Measurements from ENCODE around the gene FAM111A. TPM values are rescaled to one million over a fixed set of nuclear protein-coding genes. Genes with fewer than 3 reads are reported as not detected.
"Not testable (repeated sequence)": the region's sequence is repeated elsewhere in the genome, so short reads cannot be mapped to it uniquely, and the experiment has no call there.

Gene FAM111A
- total and polyA plus RNA-seq, 12 donors, result 13.5 to 92.5 (median 31.4) TPM

- no peaks in the 10 kb centered on the region for H3K4me1 ChIP-seq (replicated peaks in 1 of 2)
- 13 to 19% (median 14%) methylated on average over 10 to 20 of the region's 20 CpGs for WGBS, 4 donors
- TF ChIP-seq CTCF (IDR thresholded peaks at IDR 0.05) (peak; percentile 89 to 97 (median 96)), POLR2A (IDR thresholded peaks at IDR 0.05) (no peak)
- no peak overlapping the region for H3K27ac ChIP-seq
- H3K9me3 ChIP-seq (replicated peaks in 1 of 3), result no peaks in the 10 kb centered on the region
- intact Hi-C loops (cut with DNase I), result loop anchor here in 1 of 2 donors (5.0 to 10.0 kb wide), 2 partner anchors 39 to 481 kb away; no protein-coding TSS in a partner anchor
- H3K4me3 ChIP-seq, result peak overlapping the region in 1 of 4 donors; percentile 8
- peaks cover 0 to 8% of the 10 kb centered on the region in 2 donors for H3K36me3 ChIP-seq (replicated peaks in 1 of 2)
- peak; percentile 78 to 92 (median 87) for DNase-seq
- no peaks in the 10 kb centered on the region for H3K27me3 ChIP-seq
These were observed 6.8 kb upstream of the FAM111A start for GRCh38 chr11:59135648-59136461.

GRCh38 chr11:59136551-59136950 is 6.1 kb upstream of the FAM111A start:
- not testable (repeated sequence) for H3K27ac ChIP-seq; DNase-seq; H3K4me1 ChIP-seq (replicated peaks in 1 of 2); H3K36me3 ChIP-seq (replicated peaks in 1 of 2); H3K9me3 ChIP-seq (replicated peaks in 1 of 3); H3K27me3 ChIP-seq
- intact Hi-C loops (cut with DNase I), result loop anchor here in 1 of 2 donors (5.0 to 10.0 kb wide), 2 partner anchors 39 to 482 kb away; no protein-coding TSS in a partner anchor
- WGBS, 4 donors, result 30 to 69% (median 49%) methylated on average over 6 of the region's 6 CpGs
- H3K4me3 ChIP-seq, result peak overlapping the region in 1 of 4 donors; percentile 8

GRCh38 chr11:59137190-59137589 is 5.5 kb upstream of the FAM111A start:
- intact Hi-C loops (cut with DNase I), result loop anchor here in 1 of 2 donors (5.0 to 10.0 kb wide), 2 partner anchors 40 to 482 kb away; no protein-coding TSS in a partner anchor
- Histone ChIP-seq H3K27me3 (no peaks in the 10 kb centered on the region), H3K9me3 (replicated peaks in 1 of 3) (no peaks in the 10 kb centered on the region), H3K27ac (no peak overlapping the region), H3K4me3 (no peak overlapping the region), H3K36me3 (replicated peaks in 1 of 2) (peaks cover 0 to 5% of the 10 kb centered on the region in 2 donors), H3K4me1 (replicated peaks in 1 of 2) (peaks cover 0 to 8% of the 10 kb centered on the region in 2 donors)
- DNase-seq, result no peak
- WGBS, 4 donors, result 93 to 100% (median 95%) methylated on average over 17 of the region's 17 CpGs
- TF ChIP-seq CTCF (IDR thresholded peaks at IDR 0.05) (no peak), POLR2A (IDR thresholded peaks at IDR 0.05) (no peak)

DNA sequence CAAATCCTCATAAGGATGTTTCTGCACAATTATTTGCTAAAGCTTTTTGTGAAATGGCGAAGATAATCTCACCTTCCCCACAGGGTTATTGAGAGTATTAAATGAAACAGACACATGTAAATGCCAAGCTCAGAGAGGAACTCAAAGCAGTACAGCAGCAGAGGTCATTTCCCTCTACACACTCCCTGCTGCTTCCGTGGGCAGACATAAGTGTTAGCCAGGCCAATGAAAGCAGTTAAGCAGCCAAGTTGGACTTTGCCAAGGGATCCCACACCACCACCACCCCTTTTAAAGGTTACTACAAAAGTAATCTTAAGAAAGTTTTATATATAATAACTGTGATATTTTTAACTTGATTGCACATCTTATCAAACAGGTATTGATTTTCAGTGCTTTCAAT is 4.0 kb upstream of the FAM111A start:
- Histone ChIP-seq H3K4me3 (no peak overlapping the region), H3K27me3 (no peaks in the 10 kb centered on the region), H3K36me3 (replicated peaks in 1 of 2) (no peaks in the 10 kb centered on the region), H3K27ac (no peak overlapping the region), H3K4me1 (replicated peaks in 1 of 2) (peaks cover 3 to 12% of the 10 kb centered on the region in 2 donors), H3K9me3 (replicated peaks in 1 of 3) (no peaks in the 10 kb centered on the region)
- WGBS, 4 donors, result 56 to 71% (median 70%) methylated on average over 2 of the region's 2 CpGs
- intact Hi-C loops (cut with DNase I), result loop anchor here in 1 of 2 donors (5.0 to 10.0 kb wide), 2 partner anchors 41 to 484 kb away; no protein-coding TSS in a partner anchor
- TF ChIP-seq POLR2A (IDR thresholded peaks at IDR 0.05), result no peak
- TF ChIP-seq CTCF (IDR thresholded peaks at IDR 0.05), result no peak
- DNase-seq, result no peak

Data from adrenal gland (tissue), 12 donors.